ENCODE data around the gene TRIP12.
"Not testable (repeated sequence)": the region's sequence is repeated elsewhere in the genome, so short reads cannot be mapped to it uniquely, and the experiment has no call there.

Gene TRIP12

GRCh38 chr2:229752970-229753729 lies 168.7 kb downstream of the TRIP12 start:
- DNase-seq: no peak

- DNase-seq: no peak
Measured at GRCh38 chr2:229749779-229750178, 172.0 kb downstream of the TRIP12 start.

GRCh38 chr2:229748950-229749349 lies 172.9 kb downstream of the TRIP12 start:
- DNase-seq: no peak

GRCh38 chr2:229742691-229743090 lies 179.1 kb downstream of the TRIP12 start:
- not testable (repeated sequence) for DNase-seq

GRCh38 chr2:229740279-229740678 lies 181.5 kb downstream of the TRIP12 start:
- no peak for DNase-seq

GRCh38 chr2:229738024-229738625 lies 183.7 kb downstream of the TRIP12 start:
- no peak for DNase-seq

- DNase-seq: no peak
Measured at GRCh38 chr2:229734410-229734809, 187.4 kb downstream of the TRIP12 start.

GRCh38 chr2:229733611-229734245 lies 188.1 kb downstream of the TRIP12 start:
- no peak for DNase-seq

GRCh38 chr2:229732897-229733296 lies 188.9 kb downstream of the TRIP12 start:
- DNase-seq: no peak

- DNase-seq: no peak
Measured at GRCh38 chr2:229731916-229732315, 189.9 kb downstream of the TRIP12 start.

- no peak for DNase-seq
Measured at GRCh38 chr2:229731363-229731762, 190.4 kb downstream of the TRIP12 start.

GRCh38 chr2:229728370-229728769 lies 193.4 kb downstream of the TRIP12 start:
- DNase-seq: no peak

GRCh38 chr2:229726643-229727042 lies 195.2 kb downstream of the TRIP12 start:
- no peak for DNase-seq

GRCh38 chr2:229725716-229726574 lies 195.9 kb downstream of the TRIP12 start:
- no peak for DNase-seq

GRCh38 chr2:229723192-229723591 lies 198.6 kb downstream of the TRIP12 start:
- DNase-seq: not testable (repeated sequence)

- DNase-seq: no peak
Measured at GRCh38 chr2:229719926-229720647, 201.7 kb downstream of the TRIP12 start.

- DNase-seq: no peak
Measured at GRCh38 chr2:229718057-229718456, 203.8 kb downstream of the TRIP12 start.

GRCh38 chr2:229715895-229716507 lies 205.8 kb downstream of the TRIP12 start:
- DNase-seq: peak; percentile 32 to 43

- peak; percentile 38 to 56 for DNase-seq
Measured at GRCh38 chr2:229714736-229715541, 206.9 kb downstream of the TRIP12 start.

GRCh38 chr2:229714080-229714735 lies 207.6 kb downstream of the TRIP12 start, which contains the start of gene DNER:
DNER (minus strand) TSS chr2:229714555; CDS start chr2:229714423, 132 bp downstream.
- DNase-seq: peak; percentile 54 to 58

All from activated CD4-positive, alpha-beta T cell treated with anti-CD3 and anti-CD28 coated beads, Interleukin-2, amount 50 U/mL, for 48 hours (primary cell).